COLO829 (cell line): ENCODE data around the gene BST1.

Source experiments
- DNase-seq: peaks from one replicate; pipeline ENCODE4 v3.0.0; 2012; ENCODE audit warnings: low spot score

BST1 gene, protein sequence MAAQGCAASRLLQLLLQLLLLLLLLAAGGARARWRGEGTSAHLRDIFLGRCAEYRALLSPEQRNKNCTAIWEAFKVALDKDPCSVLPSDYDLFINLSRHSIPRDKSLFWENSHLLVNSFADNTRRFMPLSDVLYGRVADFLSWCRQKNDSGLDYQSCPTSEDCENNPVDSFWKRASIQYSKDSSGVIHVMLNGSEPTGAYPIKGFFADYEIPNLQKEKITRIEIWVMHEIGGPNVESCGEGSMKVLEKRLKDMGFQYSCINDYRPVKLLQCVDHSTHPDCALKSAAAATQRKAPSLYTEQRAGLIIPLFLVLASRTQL

DNA sequence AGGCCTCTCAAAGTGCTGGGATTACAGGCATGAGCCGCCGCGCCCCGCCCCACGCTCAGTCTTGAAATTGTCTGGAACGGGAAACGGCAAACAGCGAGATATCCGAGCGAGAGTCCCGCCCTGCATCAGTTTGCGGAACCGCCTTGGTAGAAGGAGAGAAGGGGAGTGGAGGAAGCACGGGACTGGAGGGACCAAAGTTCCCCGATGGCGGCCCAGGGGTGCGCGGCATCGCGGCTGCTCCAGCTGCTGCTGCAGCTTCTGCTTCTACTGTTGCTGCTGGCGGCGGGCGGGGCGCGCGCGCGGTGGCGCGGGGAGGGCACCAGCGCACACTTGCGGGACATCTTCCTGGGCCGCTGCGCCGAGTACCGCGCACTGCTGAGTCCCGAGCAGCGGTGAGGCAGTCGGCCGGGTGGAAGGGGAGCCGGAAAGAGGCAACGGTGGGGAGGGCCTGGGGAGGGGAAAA is at the start of gene BST1:
Gene BST1 (plus strand): TSS at position 125 of the 463 bp plus-strand sequence. CDS start 80 bp downstream, at position 205.
- DNase-seq, result no peak

DNA sequence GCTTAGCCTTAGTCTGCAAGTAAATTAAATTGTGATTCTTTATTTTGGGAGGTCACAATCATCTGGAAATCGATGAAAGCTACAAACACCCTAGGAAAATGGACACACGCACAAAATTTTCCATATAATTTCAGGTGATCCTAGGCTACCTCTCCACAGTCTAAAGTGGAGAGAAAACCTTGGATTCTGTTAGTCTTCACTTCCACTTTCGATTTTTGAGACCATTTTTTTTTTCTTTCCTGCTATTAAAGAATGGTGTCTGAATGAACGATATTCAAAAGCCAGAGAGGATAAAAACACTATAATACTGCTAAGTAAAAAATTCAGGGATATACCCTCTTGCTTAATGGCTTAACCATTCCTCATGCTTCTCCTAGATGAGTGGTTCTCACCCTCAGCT is 49.4 kb upstream of the BST1 start:
- DNase-seq, result no peak

DNA sequence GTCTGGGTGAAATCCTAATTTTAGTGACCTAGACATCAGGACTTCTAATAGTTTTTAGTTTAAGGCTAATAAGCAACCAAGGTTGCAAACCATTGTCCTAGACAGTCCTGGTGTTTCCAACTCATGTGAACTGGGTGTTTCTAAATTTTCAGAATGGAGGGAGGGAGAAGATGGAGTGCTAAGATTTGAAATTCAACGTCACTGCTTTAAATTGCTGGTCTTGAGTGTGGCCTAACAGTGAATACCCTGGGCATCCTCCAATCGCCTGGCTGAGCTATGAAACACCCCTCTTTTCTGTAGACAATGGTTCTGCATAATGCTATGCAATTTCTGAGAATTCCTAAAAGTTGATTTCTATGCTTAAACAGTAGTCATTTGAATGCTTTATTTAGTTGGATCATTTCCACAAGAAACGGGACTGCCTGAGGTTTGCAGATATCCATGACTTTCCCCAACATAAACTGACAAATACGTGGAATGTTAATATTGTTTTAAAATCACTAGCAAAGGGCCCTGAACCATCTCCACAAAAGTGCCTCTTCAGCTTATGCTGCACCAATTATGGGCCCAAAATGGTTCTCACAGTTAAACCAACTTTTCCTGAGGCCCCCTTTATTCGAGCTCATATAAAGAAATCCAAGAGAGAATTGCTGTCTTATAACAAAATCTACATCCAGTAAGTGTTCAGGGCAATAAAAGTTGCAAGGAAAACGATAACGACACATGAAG is 48.8 kb upstream of the BST1 start:
- peak; percentile 23 for DNase-seq

DNA sequence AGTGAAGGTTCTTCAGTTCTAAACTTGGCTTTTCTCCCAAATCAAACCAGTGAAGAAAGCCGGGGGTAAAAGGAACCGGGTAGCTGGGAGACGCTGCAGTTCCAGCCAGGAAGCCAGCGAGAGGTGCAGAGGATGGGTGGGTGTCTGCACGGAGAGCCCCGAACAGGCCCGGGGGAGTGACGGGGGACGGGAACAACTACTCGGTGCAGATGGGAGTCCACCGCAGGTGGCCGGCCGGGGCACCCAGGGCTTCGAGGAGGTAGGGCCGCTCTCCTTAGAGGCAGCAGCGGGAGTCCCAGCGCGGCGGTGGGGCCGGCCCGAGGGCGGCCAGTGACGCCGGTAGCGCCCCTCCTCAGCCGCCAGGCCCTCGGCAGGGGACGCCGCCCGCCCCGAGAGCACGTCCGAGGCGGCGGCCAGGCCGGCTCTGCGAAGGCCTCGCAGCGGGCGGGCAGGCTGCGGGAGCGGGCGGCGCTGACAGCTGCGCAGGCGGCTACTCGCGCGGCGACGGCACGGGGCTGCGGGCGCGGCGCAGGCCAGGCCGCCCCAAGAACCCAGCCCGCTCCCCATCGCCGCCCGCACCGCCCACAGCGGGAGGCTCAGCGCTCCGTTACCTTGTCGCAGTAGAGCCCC is 48.2 kb upstream of the BST1 start:
- peak; percentile 10 for DNase-seq

DNA sequence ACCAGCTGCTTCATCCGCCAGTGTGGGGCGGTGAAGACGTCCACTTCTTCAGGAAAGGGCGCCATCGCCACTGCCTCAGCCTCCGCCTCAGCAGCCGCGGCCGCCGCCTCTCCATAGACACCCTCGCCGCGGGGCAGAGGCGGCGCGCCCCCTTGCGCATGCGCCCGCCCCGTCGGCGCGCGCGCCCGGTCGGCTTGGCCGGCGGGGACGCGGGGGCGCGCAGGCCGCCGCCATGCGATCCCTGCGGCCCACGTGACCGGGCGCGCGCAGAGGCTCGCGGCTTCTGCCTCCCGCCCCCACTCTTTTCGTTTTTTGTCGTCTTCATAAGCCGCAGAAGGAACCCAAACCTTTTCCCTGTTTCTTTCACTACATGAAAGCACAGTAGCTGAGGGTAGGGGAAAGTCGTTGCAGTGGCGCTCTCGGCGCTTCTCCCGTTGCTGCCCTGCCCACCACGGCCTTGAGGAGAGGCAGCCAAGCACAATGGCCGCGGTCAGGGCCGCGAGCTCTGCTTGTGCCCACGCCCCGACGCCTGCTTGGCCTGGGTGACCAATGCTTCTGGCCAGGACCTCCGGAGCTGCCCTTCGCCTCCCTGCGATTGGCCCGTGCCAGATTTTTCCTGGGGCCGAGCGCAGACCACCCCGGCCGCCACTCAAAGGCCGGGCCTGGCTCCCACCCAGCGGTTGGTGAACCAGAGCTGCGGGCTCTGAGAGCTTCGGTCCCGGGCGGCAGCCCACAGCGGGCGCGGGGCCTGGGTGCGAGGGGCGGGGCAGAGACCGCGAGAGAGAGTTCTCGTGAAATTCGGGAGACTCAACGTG is 47.4 kb upstream of the BST1 start, which contains the start of gene FBXL5:
Gene FBXL5 (minus strand): TSS at position 135 of the 815 bp plus-strand sequence. CDS start 70 bp downstream, at position 65.
- DNase-seq, result peak; percentile 64

DNA sequence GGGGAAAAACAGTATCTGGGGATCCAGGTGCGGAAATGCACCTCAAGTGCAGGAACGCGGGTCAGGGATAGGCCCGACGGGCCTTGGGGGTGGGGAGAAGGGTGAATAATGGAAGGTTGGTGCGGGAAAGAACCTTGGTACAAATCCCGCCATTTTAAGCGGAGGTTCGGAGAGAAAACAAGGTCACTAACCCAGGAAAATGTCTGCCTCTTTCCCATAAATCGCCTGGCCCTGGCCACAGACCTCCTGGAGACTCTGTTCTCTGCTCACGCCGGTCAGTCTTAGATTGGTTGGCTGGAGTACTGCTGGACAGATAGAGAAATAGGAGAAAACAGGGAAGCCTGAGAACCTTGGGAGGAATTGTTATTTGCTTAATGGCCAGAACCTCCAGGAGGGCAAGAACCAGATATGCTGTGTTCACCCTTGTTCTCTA is 46.8 kb upstream of the BST1 start:
- DNase-seq, result no peak

DNA sequence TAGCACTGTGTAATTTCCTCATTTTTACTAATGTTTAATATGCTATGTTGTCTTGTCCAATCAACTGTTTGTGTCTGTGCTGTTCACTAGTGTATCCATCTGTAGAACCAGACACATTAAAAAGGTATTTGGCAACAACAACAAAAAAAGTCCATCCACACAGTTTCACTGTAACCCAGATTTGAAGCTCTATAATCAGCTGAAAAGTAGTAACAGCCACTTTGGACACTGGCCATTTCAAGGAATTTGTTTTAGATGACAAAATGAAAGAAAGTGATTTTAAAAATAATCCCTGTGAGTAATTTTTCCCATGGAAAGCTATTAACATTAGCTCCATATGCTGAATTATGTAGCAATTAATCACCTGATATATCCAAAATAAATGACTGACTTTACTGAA is 45.5 kb upstream of the BST1 start:
- no peak for DNase-seq

DNA sequence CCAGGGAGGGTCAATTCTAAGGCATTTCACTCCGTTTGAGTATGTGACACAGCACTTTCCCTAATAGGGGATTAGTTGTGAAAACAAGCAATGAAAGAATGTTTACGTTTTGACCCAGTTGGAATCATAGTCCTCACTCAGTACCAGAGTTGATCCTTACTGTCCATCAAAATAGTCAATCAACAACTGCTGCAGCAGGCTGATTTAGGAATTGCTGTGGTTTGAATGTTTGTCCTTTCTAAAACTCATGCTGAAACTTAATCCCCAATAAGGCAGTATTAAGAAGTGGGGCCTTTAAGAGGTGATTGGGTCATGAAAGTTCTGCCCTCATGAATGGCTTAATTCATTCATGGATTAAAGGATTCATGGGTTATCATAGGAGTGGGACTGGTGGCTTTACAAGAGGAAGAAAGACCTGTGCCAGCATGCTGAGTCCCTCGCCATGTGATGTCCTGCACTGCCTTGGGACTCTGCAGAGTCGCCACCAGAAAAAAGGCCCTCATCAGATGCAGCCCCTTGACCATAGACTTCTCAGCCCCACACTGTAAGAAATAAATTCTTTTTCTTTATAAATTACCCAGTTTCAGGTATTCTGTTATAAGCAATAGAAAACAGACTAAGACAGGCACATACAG is 44.6 kb upstream of the BST1 start:
- no peak for DNase-seq

DNA sequence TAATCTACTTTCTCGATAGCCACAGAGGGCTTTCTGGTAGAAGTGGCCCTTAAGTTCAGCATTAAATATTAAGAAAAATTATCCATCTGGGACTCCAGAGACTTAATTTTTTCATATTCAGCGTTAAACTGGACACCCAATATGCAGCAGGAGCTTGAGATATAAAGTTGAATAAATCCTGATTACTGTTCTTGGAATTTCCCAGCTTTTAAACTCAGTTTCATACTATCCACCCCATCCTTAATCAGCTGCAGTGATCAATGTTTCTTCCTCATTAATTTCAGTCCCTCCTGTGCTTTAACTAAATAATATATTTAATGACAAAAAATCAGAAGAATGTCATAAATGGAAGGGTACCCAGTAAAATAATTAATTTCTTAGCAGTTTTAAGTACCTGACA is 44.1 kb upstream of the BST1 start:
- no peak for DNase-seq

DNA sequence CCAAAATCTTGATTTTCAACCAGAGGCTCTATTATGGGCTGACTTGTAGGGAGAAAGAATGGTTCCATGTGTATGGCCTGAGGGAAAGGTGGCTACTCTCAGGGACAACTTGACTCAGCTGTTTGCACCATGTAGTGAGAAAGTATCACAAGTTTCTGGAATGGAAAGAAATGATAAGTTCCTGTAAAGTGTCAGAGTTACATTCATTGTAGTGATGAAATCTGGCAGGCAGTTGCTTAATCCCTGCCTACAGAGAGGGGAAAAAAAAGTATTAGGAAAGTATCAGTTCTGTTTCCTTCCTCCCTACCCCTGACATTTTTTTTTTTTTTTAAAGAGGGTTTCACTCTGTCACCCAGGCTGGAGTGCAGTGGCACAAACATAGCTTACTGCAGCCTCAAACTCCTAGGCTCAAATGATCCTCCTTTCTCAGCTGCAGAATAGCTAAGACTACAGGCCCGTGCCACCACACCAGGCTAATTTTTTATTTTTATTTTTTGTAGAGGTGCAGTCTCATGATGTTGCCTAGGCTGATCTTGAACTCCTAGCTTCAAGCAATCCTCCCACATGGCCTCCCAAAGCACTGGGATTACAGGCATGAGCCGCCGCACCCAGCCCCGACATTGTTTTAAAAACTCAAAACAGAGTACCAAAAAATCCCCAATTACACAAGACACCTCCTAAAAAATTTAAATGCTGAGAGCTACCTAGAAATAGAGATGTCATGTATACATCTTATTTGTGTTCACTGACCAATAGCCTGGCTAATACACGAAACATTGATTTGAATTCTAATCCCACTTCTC is 42.9 kb upstream of the BST1 start:
- DNase-seq, result no peak

DNA sequence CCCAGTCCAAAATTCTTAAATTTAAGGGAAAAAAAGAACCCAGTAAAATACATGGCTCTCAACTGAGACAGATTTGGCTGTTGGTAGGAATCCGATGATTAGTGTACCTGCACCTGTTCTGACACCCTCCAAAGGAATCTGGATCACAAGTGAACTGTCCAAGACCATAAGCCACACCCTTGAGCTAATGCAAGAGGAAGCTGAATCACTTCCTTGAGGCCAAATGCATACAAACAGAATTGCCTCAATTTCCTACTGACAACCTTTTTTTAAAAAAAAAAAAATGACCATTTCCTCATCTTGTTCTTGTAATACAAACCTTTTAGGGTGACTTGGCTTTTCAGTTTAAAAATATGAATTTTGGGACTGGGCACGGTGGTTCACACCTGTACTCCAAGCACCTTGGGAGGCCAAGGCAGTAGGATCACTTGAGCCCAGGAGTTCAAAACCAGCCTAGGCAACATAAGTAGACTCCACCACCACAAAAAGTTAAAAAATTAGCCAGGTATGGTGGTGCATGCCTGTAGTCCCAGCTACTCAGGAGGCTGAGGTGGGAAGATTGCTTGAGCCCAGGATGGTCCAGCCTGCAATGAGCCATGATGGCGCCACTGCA is 37.0 kb upstream of the BST1 start:
- no peak for DNase-seq

DNA sequence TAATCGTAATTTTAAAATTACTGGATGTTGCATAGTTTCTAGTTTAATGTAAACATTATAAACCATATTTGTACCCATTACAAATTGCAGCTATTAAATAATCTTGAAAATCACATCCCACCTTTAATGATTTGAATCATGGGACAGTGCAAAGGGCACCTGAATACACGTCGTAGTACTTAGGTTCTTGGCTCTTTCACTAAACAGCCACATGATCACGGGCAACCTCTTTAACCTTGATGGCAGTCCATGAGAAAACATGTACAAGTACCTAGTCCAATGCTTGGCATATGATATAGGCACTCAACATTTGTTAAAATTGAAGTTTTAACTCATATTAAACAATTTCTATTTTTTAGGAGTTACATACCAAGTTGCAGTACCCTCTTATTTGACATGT is 35.9 kb upstream of the BST1 start:
- no peak for DNase-seq

DNA sequence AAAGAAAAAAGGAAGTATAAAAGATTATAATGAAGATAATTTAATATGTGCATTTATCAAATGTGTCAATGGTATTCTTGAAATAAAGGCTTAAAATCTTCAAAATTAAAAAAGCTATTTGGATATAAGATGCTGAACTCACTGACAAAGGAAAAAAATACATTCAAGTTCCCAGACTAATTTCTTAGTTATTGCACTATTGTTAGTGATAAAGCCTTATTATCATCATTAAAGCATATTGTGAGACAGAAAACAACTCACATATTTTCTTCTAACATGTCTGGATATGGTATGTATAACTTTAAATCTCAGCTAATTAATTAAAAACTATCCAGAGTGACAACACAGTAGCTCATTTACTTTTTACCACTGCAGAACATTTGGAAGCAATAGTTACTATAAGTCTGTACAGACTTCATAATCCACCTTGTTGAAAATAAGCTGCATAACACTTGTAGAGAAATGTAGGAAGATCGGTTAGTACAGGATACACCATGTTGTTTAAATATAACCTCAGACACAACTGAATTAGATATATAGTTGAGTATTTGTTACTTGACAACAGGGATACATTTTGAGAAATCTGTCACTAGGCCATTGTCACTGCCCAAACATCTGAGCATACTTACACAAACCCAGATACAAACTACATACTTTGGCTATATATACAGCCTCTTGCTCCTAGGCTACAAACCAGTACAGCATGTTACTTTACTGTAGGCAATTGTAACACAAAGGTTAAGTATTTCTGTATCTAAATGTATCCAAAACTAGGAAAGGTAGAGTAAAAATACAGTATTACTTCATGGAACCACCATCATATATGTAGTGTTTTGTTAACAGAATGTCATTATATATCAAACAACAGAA is 34.1 kb upstream of the BST1 start:
- no peak for DNase-seq

DNA sequence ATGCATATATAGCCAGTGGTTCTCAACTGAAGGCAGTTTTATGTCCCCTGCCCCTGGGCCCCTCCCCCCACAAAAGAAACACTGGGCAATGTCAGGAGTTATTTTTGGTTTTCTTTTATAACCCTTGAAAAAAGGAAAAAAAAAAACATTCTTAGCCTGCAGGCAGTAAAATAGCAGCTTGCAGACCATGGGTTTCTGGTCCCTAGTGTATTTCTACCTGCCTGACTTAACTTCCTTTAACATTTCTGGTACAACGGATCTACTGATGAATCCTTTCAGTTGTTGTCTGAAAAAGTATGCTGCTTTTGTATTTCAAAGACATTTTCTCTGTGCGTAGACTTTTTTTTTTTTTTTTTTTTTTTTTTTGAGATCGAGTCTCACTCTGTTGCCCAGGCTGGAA is 32.3 kb upstream of the BST1 start:
- no peak for DNase-seq

DNA sequence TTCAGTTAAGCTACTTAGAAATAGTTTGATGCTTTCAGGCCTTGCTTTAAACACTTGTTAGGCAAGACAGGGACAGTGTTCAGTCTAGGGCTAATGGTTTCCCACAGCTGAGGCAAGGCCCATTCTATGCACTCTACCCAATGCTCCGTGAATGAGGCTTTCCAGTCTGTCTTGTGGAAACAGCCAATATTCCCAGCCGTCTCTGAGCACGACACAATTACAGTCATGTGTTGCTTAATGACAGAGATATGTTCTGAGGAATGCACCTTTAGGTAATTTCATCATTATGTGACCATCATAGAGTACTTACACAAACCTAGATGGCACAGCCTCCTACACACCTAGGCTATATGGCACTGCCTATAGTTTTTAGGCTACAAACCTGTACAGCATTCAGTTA is 30.8 kb upstream of the BST1 start:
- no peak for DNase-seq

DNA sequence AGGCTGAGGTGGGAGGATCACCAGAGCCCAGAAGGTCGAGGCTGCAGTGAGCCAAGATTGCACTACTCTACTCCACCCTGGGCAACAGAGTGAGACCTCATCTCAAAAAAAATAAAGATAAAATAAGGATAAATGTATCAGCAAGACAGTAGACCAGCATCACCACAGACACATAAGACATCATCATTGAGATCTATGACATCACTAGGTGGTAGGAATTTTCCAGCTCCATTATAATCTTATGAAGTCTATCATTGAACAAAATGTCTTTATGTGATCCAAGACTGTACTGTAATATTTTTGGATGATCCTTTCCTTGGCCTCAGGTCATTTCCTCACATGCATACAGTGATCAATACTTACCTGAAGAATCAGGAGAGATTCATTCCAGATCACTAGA is 29.5 kb upstream of the BST1 start:
- no peak for DNase-seq

DNA sequence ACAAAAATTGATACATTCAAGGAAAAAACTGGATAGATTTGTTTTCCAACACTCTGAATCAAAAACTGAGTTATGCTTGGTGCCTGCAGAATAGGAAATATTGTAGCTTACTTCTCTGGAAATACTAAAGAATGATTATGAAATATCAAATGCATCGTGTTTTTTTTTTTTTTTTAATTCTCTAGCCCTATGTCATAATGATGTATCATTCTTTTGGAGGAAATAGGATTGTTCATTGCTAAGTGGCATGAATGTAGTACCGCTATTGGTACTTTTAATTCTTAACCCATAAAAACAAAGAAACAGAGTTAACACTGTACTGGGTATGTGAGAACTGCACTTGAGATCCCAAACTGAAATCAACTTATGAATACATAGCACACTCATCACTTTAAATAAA is 28.8 kb upstream of the BST1 start:
- DNase-seq, result no peak

DNA sequence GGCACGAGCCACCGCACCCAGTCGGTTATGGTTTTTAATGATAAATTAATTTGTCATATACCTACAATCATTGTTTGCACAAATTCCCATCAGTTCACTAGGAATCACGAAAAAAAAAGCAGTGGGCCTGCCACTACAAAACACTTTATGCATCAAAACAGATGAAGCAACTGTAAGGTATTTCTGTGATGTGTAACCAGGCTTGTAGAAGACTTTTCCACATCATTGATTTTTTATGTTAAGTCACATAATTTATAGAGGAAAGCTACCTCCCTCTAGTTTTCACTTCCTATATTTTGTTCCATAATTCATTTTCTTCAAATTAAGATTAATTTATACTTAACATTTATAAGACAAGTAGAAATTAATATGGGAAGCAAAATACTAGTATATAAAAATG is 27.9 kb upstream of the BST1 start:
- no peak for DNase-seq

DNA sequence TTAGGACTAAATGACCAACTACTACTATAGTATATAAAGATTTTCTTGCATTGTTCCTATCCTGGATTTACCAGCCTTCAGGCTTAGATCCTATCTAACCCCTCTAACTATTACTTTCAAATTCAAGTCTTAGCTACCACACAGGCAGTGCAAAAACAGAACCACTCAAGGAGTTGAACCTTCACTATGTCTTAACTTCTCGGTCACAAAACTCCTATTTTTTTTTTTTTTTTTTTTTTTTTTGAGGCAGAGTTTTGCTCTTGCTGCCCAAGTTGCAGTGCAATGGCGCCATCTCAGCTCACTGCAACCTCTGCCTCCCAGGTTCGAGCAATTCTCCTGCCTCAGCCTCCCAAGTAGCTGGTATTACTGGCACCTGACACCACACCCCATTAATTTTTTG is 27.5 kb upstream of the BST1 start:
- no peak for DNase-seq
